ENCODE measurements around the gene PKDCC. TPM values are rescaled to one million over a fixed set of nuclear protein-coding genes. Genes with fewer than 3 reads are reported as not detected.
"Not testable (repeated sequence)": the region's sequence is repeated elsewhere in the genome, so short reads cannot be mapped to it uniquely, and the experiment has no call there.

The PKDCC gene
- total RNA-seq, 1 experiment from 2014 or later, result not detected

- Histone ChIP-seq H3K4me1 (ENCODE audit: low read length) (no peaks in the 10 kb centered on the region), H3K4me2 (ENCODE audit: low read depth, low read length, poor library complexity, severe bottlenecking) (no peak overlapping the region), H3K9me2 (replicated peaks; ENCODE audit: insufficient read depth, low read length) (no peaks in the 10 kb centered on the region), H3K4me3 (ENCODE audit: low read length) (no peak overlapping the region), H3K79me2 (ENCODE audit: low read length) (no peaks in the 10 kb centered on the region), H3K9ac (ENCODE audit: low read length) (no peak overlapping the region), H3K9me3 (ENCODE audit: low read length) (no peaks in the 10 kb centered on the region), H3K27ac (ENCODE audit: low read length) (no peak overlapping the region), H3K27me3 (ENCODE audit: low read length) (no peaks in the 10 kb centered on the region), H3K36me3 (ENCODE audit: insufficient read depth, low read length) (no peaks in the 10 kb centered on the region), H2AFZ (ENCODE audit: low read length) (no peak overlapping the region), H4K20me1 (ENCODE audit: insufficient read depth, low read depth, low read length) (no peaks in the 10 kb centered on the region)
- no peak for DNase-seq
Measured at GRCh38 chr2:42064417-42064942, 16.7 kb downstream of the PKDCC start.

GRCh38 chr2:42065753-42066152 is 17.9 kb downstream of the PKDCC start:
- H3K27me3 ChIP-seq (ENCODE audit: low read length); H3K27ac ChIP-seq (ENCODE audit: low read length); H4K20me1 ChIP-seq (ENCODE audit: insufficient read depth, low read depth, low read length); H3K4me3 ChIP-seq (ENCODE audit: low read length); H3K79me2 ChIP-seq (ENCODE audit: low read length); H3K9me2 ChIP-seq (replicated peaks; ENCODE audit: insufficient read depth, low read length); H3K9me3 ChIP-seq (ENCODE audit: low read length); H2AFZ ChIP-seq (ENCODE audit: low read length); H3K4me1 ChIP-seq (ENCODE audit: low read length); H3K4me2 ChIP-seq (ENCODE audit: low read depth, low read length, poor library complexity, severe bottlenecking); H3K9ac ChIP-seq (ENCODE audit: low read length); DNase-seq; H3K36me3 ChIP-seq (ENCODE audit: insufficient read depth, low read length): not testable (repeated sequence)

- not testable (repeated sequence) for DNase-seq; H3K27me3 ChIP-seq (ENCODE audit: low read length); H3K79me2 ChIP-seq (ENCODE audit: low read length); H2AFZ ChIP-seq (ENCODE audit: low read length); H3K4me2 ChIP-seq (ENCODE audit: low read depth, low read length, poor library complexity, severe bottlenecking); H3K27ac ChIP-seq (ENCODE audit: low read length); H3K9me2 ChIP-seq (replicated peaks; ENCODE audit: insufficient read depth, low read length); H3K36me3 ChIP-seq (ENCODE audit: insufficient read depth, low read length); H3K4me1 ChIP-seq (ENCODE audit: low read length); H4K20me1 ChIP-seq (ENCODE audit: insufficient read depth, low read depth, low read length); H3K9me3 ChIP-seq (ENCODE audit: low read length); H3K9ac ChIP-seq (ENCODE audit: low read length); H3K4me3 ChIP-seq (ENCODE audit: low read length)
Measured at GRCh38 chr2:42067001-42067400, 19.2 kb downstream of the PKDCC start.

GRCh38 chr2:42067521-42067920 is 19.7 kb downstream of the PKDCC start:
- no peak overlapping the region for H3K27ac ChIP-seq (ENCODE audit: low read length)
- no peak overlapping the region for H2AFZ ChIP-seq (ENCODE audit: low read length)
- H3K9me3 ChIP-seq (ENCODE audit: low read length), result no peaks in the 10 kb centered on the region
- DNase-seq, result no peak
- no peaks in the 10 kb centered on the region for H3K79me2 ChIP-seq (ENCODE audit: low read length)
- no peak overlapping the region for H3K4me2 ChIP-seq (ENCODE audit: low read depth, low read length, poor library complexity, severe bottlenecking)
- H3K36me3 ChIP-seq (ENCODE audit: insufficient read depth, low read length), result no peaks in the 10 kb centered on the region
- H3K4me3 ChIP-seq (ENCODE audit: low read length), result no peak overlapping the region
- no peaks in the 10 kb centered on the region for H4K20me1 ChIP-seq (ENCODE audit: insufficient read depth, low read depth, low read length)
- no peaks in the 10 kb centered on the region for H3K4me1 ChIP-seq (ENCODE audit: low read length)
- no peaks in the 10 kb centered on the region for H3K27me3 ChIP-seq (ENCODE audit: low read length)
- H3K9ac ChIP-seq (ENCODE audit: low read length), result no peak overlapping the region
- no peaks in the 10 kb centered on the region for H3K9me2 ChIP-seq (replicated peaks; ENCODE audit: insufficient read depth, low read length)

- no peaks in the 10 kb centered on the region for H3K36me3 ChIP-seq (ENCODE audit: insufficient read depth, low read length)
Measured at GRCh38 chr2:42068571-42069178, 20.9 kb downstream of the PKDCC start.

GRCh38 chr2:42069568-42069967 is 21.7 kb downstream of the PKDCC start:
- Histone ChIP-seq H3K36me3 (ENCODE audit: insufficient read depth, low read length) (no peaks in the 10 kb centered on the region), H3K4me2 (ENCODE audit: low read depth, low read length, poor library complexity, severe bottlenecking) (no peak overlapping the region), H3K9me3 (ENCODE audit: low read length) (no peaks in the 10 kb centered on the region), H3K4me3 (ENCODE audit: low read length) (no peak overlapping the region), H3K27ac (ENCODE audit: low read length) (no peak overlapping the region), H3K79me2 (ENCODE audit: low read length) (no peaks in the 10 kb centered on the region), H4K20me1 (ENCODE audit: insufficient read depth, low read depth, low read length) (no peaks in the 10 kb centered on the region), H3K27me3 (ENCODE audit: low read length) (no peaks in the 10 kb centered on the region), H2AFZ (ENCODE audit: low read length) (no peak overlapping the region), H3K4me1 (ENCODE audit: low read length) (no peaks in the 10 kb centered on the region), H3K9ac (ENCODE audit: low read length) (no peak overlapping the region), H3K9me2 (replicated peaks; ENCODE audit: insufficient read depth, low read length) (no peaks in the 10 kb centered on the region)
- DNase-seq, result no peak

More at GRCh38 chr2:42068571-42069178, 20.9 kb downstream of the PKDCC start:
- Histone ChIP-seq H3K4me3 (ENCODE audit: low read length) (no peak overlapping the region), H2AFZ (ENCODE audit: low read length) (no peak overlapping the region), H3K79me2 (ENCODE audit: low read length) (no peaks in the 10 kb centered on the region), H3K9me3 (ENCODE audit: low read length) (no peaks in the 10 kb centered on the region), H3K27me3 (ENCODE audit: low read length) (no peaks in the 10 kb centered on the region), H3K27ac (ENCODE audit: low read length) (no peak overlapping the region), H3K9me2 (replicated peaks; ENCODE audit: insufficient read depth, low read length) (no peaks in the 10 kb centered on the region), H3K9ac (ENCODE audit: low read length) (no peak overlapping the region), H3K4me2 (ENCODE audit: low read depth, low read length, poor library complexity, severe bottlenecking) (no peak overlapping the region), H3K4me1 (ENCODE audit: low read length) (no peaks in the 10 kb centered on the region), H4K20me1 (ENCODE audit: insufficient read depth, low read depth, low read length) (no peaks in the 10 kb centered on the region)
- no peak for DNase-seq

GRCh38 chr2:42071791-42072190 is 24.0 kb downstream of the PKDCC start:
- no peaks in the 10 kb centered on the region for H3K4me1 ChIP-seq (ENCODE audit: low read length)
- no peaks in the 10 kb centered on the region for H3K27me3 ChIP-seq (ENCODE audit: low read length)
- no peak overlapping the region for H3K4me3 ChIP-seq (ENCODE audit: low read length)
- no peaks in the 10 kb centered on the region for H3K9me2 ChIP-seq (replicated peaks; ENCODE audit: insufficient read depth, low read length)
- H3K4me2 ChIP-seq (ENCODE audit: low read depth, low read length, poor library complexity, severe bottlenecking), result no peak overlapping the region
- H3K27ac ChIP-seq (ENCODE audit: low read length), result no peak overlapping the region
- no peaks in the 10 kb centered on the region for H3K9me3 ChIP-seq (ENCODE audit: low read length)
- no peak overlapping the region for H2AFZ ChIP-seq (ENCODE audit: low read length)
- no peak overlapping the region for H3K9ac ChIP-seq (ENCODE audit: low read length)
- H3K36me3 ChIP-seq (ENCODE audit: insufficient read depth, low read length), result no peaks in the 10 kb centered on the region
- no peaks in the 10 kb centered on the region for H4K20me1 ChIP-seq (ENCODE audit: insufficient read depth, low read depth, low read length)
- no peak for DNase-seq
- no peaks in the 10 kb centered on the region for H3K79me2 ChIP-seq (ENCODE audit: low read length)

GRCh38 chr2:42072349-42073118 is 24.7 kb downstream of the PKDCC start:
- no peak overlapping the region for H3K4me3 ChIP-seq (ENCODE audit: low read length)
- no peak overlapping the region for H3K27ac ChIP-seq (ENCODE audit: low read length)
- no peak for DNase-seq
- H3K79me2 ChIP-seq (ENCODE audit: low read length), result no peaks in the 10 kb centered on the region
- no peaks in the 10 kb centered on the region for H3K9me2 ChIP-seq (replicated peaks; ENCODE audit: insufficient read depth, low read length)
- no peaks in the 10 kb centered on the region for H3K9me3 ChIP-seq (ENCODE audit: low read length)
- no peaks in the 10 kb centered on the region for H3K36me3 ChIP-seq (ENCODE audit: insufficient read depth, low read length)
- no peaks in the 10 kb centered on the region for H3K27me3 ChIP-seq (ENCODE audit: low read length)
- H3K4me2 ChIP-seq (ENCODE audit: low read depth, low read length, poor library complexity, severe bottlenecking), result no peak overlapping the region
- H4K20me1 ChIP-seq (ENCODE audit: insufficient read depth, low read depth, low read length), result no peaks in the 10 kb centered on the region
- no peaks in the 10 kb centered on the region for H3K4me1 ChIP-seq (ENCODE audit: low read length)
- no peak overlapping the region for H2AFZ ChIP-seq (ENCODE audit: low read length)
- no peak overlapping the region for H3K9ac ChIP-seq (ENCODE audit: low read length)

Measured in Karpas-422 (cell line).